Measurements from ENCODE around the gene MAMSTR.
"Not testable (repeated sequence)": the region's sequence is repeated elsewhere in the genome, so short reads cannot be mapped to it uniquely, and the experiment has no call there.

Gene MAMSTR

GRCh38 chr19:48719263-48720171, at the start of gene MAMSTR:
MAMSTR (minus strand) TSS chr19:48719725; CDS start chr19:48719031, 694 bp downstream.
- Histone ChIP-seq H3K9ac (ENCODE audit: low read depth, low read length, poor library complexity, severe bottlenecking) (peak within 1 kb of the TSS; percentile 31), H3K4me3 (ENCODE audit: low read length, poor library complexity, severe bottlenecking) (peak within 1 kb of the TSS; percentile 75), H3K4me2 (ENCODE audit: low read depth, low read length, poor library complexity, severe bottlenecking) (peak within 1 kb of the TSS; percentile 87), H3K9me2 (replicated peaks; ENCODE audit: low read depth, low read length) (no peaks in the 10 kb centered on the region), H3K36me3 (ENCODE audit: insufficient read depth, low read length) (no peaks in the 10 kb centered on the region), H3F3A (ENCODE audit: low read depth) (no peaks in the 10 kb centered on the region), H3K27me3 (ENCODE audit: insufficient read depth, low read length, poor library complexity, severe bottlenecking) (no peaks in the 10 kb centered on the region), H2AFZ (ENCODE audit: low read length) (peak within 1 kb of the TSS; percentile 82), H3K9me3 (ENCODE audit: insufficient read depth, low read depth, low read length) (no peaks in the 10 kb centered on the region), H3K4me1 (ENCODE audit: insufficient read depth, low read length, poor library complexity, severe bottlenecking) (peaks cover 11% of the 10 kb centered on the region), H4K20me1 (ENCODE audit: insufficient read depth, low read length, poor library complexity, severe bottlenecking) (no peaks in the 10 kb centered on the region), H3K79me2 (ENCODE audit: insufficient read depth, low read length) (peaks cover 11% of the 10 kb centered on the region; the same call in 1 of the 2 replicates)
- TF ChIP-seq EZH2phosphoT487 (IDR thresholded peaks at IDR 0.05; ENCODE audit: borderline replicate concordance) (no peak), CTCF (conservative IDR thresholded peaks at IDR 0.05; ENCODE audit: low read length) (no peak)

GRCh38 chr19:48768994-48769713, 49.6 kb upstream of the MAMSTR start:
- H3K79me2 ChIP-seq (ENCODE audit: insufficient read depth, low read length), result no peaks in the 10 kb centered on the region
- H2AFZ ChIP-seq (ENCODE audit: low read length), result no peak overlapping the region
- H3K36me3 ChIP-seq (ENCODE audit: insufficient read depth, low read length), result no peaks in the 10 kb centered on the region
- H3F3A ChIP-seq (ENCODE audit: low read depth), result no peaks in the 10 kb centered on the region
- H4K20me1 ChIP-seq (ENCODE audit: insufficient read depth, low read length, poor library complexity, severe bottlenecking), result no peaks in the 10 kb centered on the region
- no peaks in the 10 kb centered on the region for H3K27me3 ChIP-seq (ENCODE audit: insufficient read depth, low read length, poor library complexity, severe bottlenecking)
- no peaks in the 10 kb centered on the region for H3K9me3 ChIP-seq (ENCODE audit: insufficient read depth, low read depth, low read length)
- no peak overlapping the region for H3K4me2 ChIP-seq (ENCODE audit: low read depth, low read length, poor library complexity, severe bottlenecking)
- H3K9me2 ChIP-seq (replicated peaks; ENCODE audit: low read depth, low read length), result no peaks in the 10 kb centered on the region
- no peak overlapping the region for H3K9ac ChIP-seq (ENCODE audit: low read depth, low read length, poor library complexity, severe bottlenecking)
- no peaks in the 10 kb centered on the region for H3K4me1 ChIP-seq (ENCODE audit: insufficient read depth, low read length, poor library complexity, severe bottlenecking)
- no peak overlapping the region for H3K4me3 ChIP-seq (ENCODE audit: low read length, poor library complexity, severe bottlenecking)
- TF ChIP-seq EZH2phosphoT487 (IDR thresholded peaks at IDR 0.05; ENCODE audit: borderline replicate concordance), result no peak
- no peak for TF ChIP-seq CTCF (conservative IDR thresholded peaks at IDR 0.05; ENCODE audit: low read length)

- not testable (repeated sequence) for H3K27me3 ChIP-seq (ENCODE audit: insufficient read depth, low read length, poor library complexity, severe bottlenecking); H2AFZ ChIP-seq (ENCODE audit: low read length); H3K4me3 ChIP-seq (ENCODE audit: low read length, poor library complexity, severe bottlenecking); H3F3A ChIP-seq (ENCODE audit: low read depth); H3K9me3 ChIP-seq (ENCODE audit: insufficient read depth, low read depth, low read length); H3K79me2 ChIP-seq (ENCODE audit: insufficient read depth, low read length); H3K9ac ChIP-seq (ENCODE audit: low read depth, low read length, poor library complexity, severe bottlenecking); H4K20me1 ChIP-seq (ENCODE audit: insufficient read depth, low read length, poor library complexity, severe bottlenecking); H3K36me3 ChIP-seq (ENCODE audit: insufficient read depth, low read length); H3K4me2 ChIP-seq (ENCODE audit: low read depth, low read length, poor library complexity, severe bottlenecking); H3K4me1 ChIP-seq (ENCODE audit: insufficient read depth, low read length, poor library complexity, severe bottlenecking); H3K9me2 ChIP-seq (replicated peaks; ENCODE audit: low read depth, low read length)
Measured at GRCh38 chr19:48768171-48768753, 48.7 kb upstream of the MAMSTR start.

- not testable (repeated sequence) for H3K9me3 ChIP-seq (ENCODE audit: insufficient read depth, low read depth, low read length); H4K20me1 ChIP-seq (ENCODE audit: insufficient read depth, low read length, poor library complexity, severe bottlenecking); H2AFZ ChIP-seq (ENCODE audit: low read length); H3K4me1 ChIP-seq (ENCODE audit: insufficient read depth, low read length, poor library complexity, severe bottlenecking); H3F3A ChIP-seq (ENCODE audit: low read depth); H3K9me2 ChIP-seq (replicated peaks; ENCODE audit: low read depth, low read length); H3K27me3 ChIP-seq (ENCODE audit: insufficient read depth, low read length, poor library complexity, severe bottlenecking); H3K79me2 ChIP-seq (ENCODE audit: insufficient read depth, low read length); H3K36me3 ChIP-seq (ENCODE audit: insufficient read depth, low read length); H3K4me3 ChIP-seq (ENCODE audit: low read length, poor library complexity, severe bottlenecking); H3K4me2 ChIP-seq (ENCODE audit: low read depth, low read length, poor library complexity, severe bottlenecking); H3K9ac ChIP-seq (ENCODE audit: low read depth, low read length, poor library complexity, severe bottlenecking)
Measured at GRCh38 chr19:48765816-48766215, 46.3 kb upstream of the MAMSTR start.
